Coronary artery (tissue), 2 donors: ENCODE results near the gene TACC3.

Experiments used
- DNase-seq: peaks from one replicate; pipeline ENCODE4 v3.0.0-alpha.2; 2017; ENCODE audit warnings: low spot score
- H3K27ac ChIP-seq, 2 donors: fragments of 200-600 bp; sonication (generic); one replicate each; pipeline ENCODE4 v1.5.1; 2016 to 2019
- H3K4me3 ChIP-seq: fragments of 200-600 bp; sonication (generic); 2 replicates; pipeline ENCODE4 v1.5.1; 2016; ENCODE audit warnings: mild to moderate bottlenecking, moderate library complexity
- CTCF ChIP-seq: fragments of 200-600 bp; sonication (generic); IDR thresholded peaks from one replicate; pipeline ENCODE4 v1.5.1; 2019; ENCODE audit warnings: antibody characterized with exemption

Gene TACC3

GRCh38 chr4:1770791-1771231, 49.5 kb downstream of the TACC3 start:
- Histone ChIP-seq H3K4me3 (no peak overlapping the region), H3K27ac (no peak overlapping the region)
- TF ChIP-seq CTCF, result no peak
- no peak for DNase-seq

- no peak for TF ChIP-seq CTCF
Observed at GRCh38 chr4:1771555-1772305, 50.4 kb downstream of the TACC3 start.

GRCh38 chr4:1772853-1773538, 51.7 kb downstream of the TACC3 start:
- TF ChIP-seq CTCF, result no peak
- Histone ChIP-seq H3K27ac (no peak overlapping the region), H3K4me3 (no peak overlapping the region)
- no peak for DNase-seq

More at GRCh38 chr4:1771555-1772305, 50.4 kb downstream of the TACC3 start:
- Histone ChIP-seq H3K4me3 (no peak overlapping the region), H3K27ac (no peak overlapping the region)
- no peak for DNase-seq

GRCh38 chr4:1773754-1774153, 52.4 kb downstream of the TACC3 start:
- Histone ChIP-seq H3K4me3 (no peak overlapping the region), H3K27ac (no peak overlapping the region)
- no peak for TF ChIP-seq CTCF
- DNase-seq, result no peak

- no peak for DNase-seq
- Histone ChIP-seq H3K4me3 (no peak overlapping the region), H3K27ac (no peak overlapping the region)
- TF ChIP-seq CTCF, result no peak
Observed at GRCh38 chr4:1775731-1776500, 54.6 kb downstream of the TACC3 start.

- Histone ChIP-seq H3K27ac (no peak overlapping the region), H3K4me3 (no peak overlapping the region)
- no peak for DNase-seq
- TF ChIP-seq CTCF, result no peak
Observed at GRCh38 chr4:1776521-1777161, 55.3 kb downstream of the TACC3 start.
